ENCODE data around the gene RTP2. TPM values are rescaled to one million over a fixed set of nuclear protein-coding genes. Genes with fewer than 3 reads are reported as not detected.

The RTP2 gene
- total and polyA plus RNA-seq, 3 donors from 2014 or later: 0.37 to 0.79 (median 0.71) TPM

DNA sequence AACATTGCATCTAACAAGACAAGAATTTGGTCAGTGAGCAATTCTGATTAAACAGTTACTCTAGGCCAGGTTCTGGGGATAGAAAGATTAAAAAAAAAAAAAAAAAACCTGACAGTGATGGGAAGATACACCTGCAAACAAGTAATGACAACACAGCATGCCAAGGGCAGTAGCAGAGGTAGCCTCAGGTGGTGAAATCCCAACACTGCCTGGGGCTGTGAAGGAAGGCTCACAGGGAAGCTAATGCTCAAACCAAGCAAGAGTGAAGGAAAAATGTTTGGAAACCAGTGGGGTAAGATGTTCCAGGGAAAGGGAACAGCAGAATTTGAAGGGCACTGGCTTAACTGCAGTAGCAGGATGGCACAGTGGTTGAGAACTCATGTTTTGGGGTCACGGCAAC, 8.9 kb downstream of the RTP2 start:
- H3K27ac ChIP-seq: no peak overlapping the region
- WGBS, 2 donors: 82 to 92% methylated on average over 1 of the region's 1 CpG
- no peak for TF ChIP-seq POLR2A (IDR thresholded peaks at IDR 0.05)
- TF ChIP-seq, protein P1, sequence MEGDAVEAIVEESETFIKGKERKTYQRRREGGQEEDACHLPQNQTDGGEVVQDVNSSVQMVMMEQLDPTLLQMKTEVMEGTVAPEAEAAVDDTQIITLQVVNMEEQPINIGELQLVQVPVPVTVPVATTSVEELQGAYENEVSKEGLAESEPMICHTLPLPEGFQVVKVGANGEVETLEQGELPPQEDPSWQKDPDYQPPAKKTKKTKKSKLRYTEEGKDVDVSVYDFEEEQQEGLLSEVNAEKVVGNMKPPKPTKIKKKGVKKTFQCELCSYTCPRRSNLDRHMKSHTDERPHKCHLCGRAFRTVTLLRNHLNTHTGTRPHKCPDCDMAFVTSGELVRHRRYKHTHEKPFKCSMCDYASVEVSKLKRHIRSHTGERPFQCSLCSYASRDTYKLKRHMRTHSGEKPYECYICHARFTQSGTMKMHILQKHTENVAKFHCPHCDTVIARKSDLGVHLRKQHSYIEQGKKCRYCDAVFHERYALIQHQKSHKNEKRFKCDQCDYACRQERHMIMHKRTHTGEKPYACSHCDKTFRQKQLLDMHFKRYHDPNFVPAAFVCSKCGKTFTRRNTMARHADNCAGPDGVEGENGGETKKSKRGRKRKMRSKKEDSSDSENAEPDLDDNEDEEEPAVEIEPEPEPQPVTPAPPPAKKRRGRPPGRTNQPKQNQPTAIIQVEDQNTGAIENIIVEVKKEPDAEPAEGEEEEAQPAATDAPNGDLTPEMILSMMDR (IDR thresholded peaks at IDR 0.05): no peak
- H3K36me3 ChIP-seq (ENCODE audit: low read depth, missing control alignments): no peaks in the 10 kb centered on the region
- H3K27me3 ChIP-seq: no peaks in the 10 kb centered on the region
- intact Hi-C loops (cut with DNase I; ENCODE audit: low total_unique reads): no loop called here
- no peaks in the 10 kb centered on the region for H3K4me1 ChIP-seq
- H3K4me3 ChIP-seq: no peak overlapping the region
- no peaks in the 10 kb centered on the region for H3K9me3 ChIP-seq
- DNase-seq: no peak

DNA sequence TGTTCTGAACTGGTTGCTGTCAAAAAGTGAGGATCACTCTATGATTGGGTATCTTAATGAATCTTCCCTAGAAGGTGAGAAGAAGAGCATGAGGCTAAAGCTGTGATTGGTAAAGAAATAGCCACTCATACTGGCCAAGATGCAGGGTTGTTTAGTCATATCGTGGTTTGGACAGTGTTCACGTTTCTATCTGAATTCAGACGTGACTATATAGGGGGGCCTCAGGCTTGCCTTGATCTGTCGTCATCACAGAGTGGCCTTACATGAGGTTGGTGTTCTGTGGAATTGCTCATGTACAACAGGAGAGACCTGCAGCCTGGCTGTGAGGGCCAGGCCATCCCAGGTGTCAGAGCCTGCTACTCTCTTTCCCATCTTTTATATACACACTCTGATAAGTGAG, 12.4 kb downstream of the RTP2 start:
- H3K4me3 ChIP-seq: no peak overlapping the region

DNA sequence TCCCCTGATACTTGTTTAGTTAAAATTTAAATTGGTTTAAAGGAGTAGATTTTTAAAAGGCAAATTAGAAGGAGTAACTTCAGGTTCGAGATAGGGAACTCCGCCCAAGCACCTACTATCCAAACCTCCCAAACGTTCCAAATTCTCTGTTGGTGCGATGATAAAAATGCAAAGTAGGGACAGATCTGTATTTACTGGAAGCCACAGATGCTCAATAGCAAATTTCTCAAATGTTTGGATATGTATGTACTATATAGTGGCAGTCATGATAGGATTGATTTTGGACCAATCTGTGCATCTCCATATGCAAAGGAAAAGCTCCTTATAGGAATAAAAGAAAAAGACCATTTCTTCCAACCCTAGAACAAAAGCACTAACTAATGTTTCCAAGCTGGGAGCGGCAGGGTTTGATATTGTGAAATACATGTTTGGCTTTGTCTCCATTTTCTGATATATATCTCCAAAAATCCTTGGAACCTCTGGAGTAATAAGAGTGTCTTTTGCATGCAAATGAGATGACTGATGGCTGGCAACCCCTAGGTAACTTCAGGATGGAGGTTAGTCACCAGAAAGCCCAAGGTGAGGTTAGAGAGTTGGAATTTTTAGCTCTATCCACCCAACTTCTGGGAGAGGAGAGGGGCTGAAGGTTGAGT, 15.6 kb downstream of the RTP2 start:
- TF ChIP-seq POLR2A (IDR thresholded peaks at IDR 0.05): no peak
- TF ChIP-seq, protein P1 (IDR thresholded peaks at IDR 0.05): no peak
- Histone ChIP-seq H3K27me3 (no peaks in the 10 kb centered on the region), H3K9me3 (no peaks in the 10 kb centered on the region), H3K36me3 (ENCODE audit: low read depth, missing control alignments) (no peaks in the 10 kb centered on the region), H3K4me3 (no peak overlapping the region), H3K4me1 (no peaks in the 10 kb centered on the region), H3K27ac (no peak overlapping the region)
- no peak for DNase-seq
- 88 to 95% methylated on average over 5 of the region's 5 CpGs for WGBS, 2 donors
- intact Hi-C loops (cut with DNase I; ENCODE audit: low total_unique reads): no loop called here

More for the DNA sequence above, 12.4 kb downstream of the RTP2 start:
- H3K27ac ChIP-seq: no peak overlapping the region
- intact Hi-C loops (cut with DNase I; ENCODE audit: low total_unique reads): no loop called here
- no peak for TF ChIP-seq POLR2A (IDR thresholded peaks at IDR 0.05)
- TF ChIP-seq, protein P1 (IDR thresholded peaks at IDR 0.05): no peak
- no peaks in the 10 kb centered on the region for H3K9me3 ChIP-seq
- 70 to 73% methylated on average over 4 of the region's 4 CpGs for WGBS, 2 donors
- no peaks in the 10 kb centered on the region for H3K4me1 ChIP-seq
- no peaks in the 10 kb centered on the region for H3K27me3 ChIP-seq
- no peak for DNase-seq
- no peaks in the 10 kb centered on the region for H3K36me3 ChIP-seq (ENCODE audit: low read depth, missing control alignments)

DNA sequence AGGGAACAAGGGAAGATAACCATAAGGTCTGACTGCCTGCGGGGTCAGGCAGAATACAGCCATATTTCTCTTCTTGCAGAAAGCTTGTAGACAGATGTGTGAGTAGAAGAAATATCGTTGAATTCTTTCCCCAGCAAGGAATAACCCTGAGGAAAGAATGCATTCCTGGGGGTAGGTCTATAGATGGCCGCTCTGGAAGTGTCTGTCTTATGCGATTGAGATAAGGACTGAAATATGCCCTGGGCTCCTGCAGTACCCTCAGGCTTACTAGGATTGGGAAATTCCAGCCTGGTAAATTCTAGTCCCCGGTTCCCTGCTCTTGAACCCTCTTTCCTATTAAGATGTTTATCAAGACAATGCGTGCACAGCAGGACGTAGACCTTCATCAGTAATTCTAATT, 16.4 kb downstream of the RTP2 start:
- DNase-seq: no peak

More for the DNA sequence above, 16.4 kb downstream of the RTP2 start:
- H3K36me3 ChIP-seq (ENCODE audit: low read depth, missing control alignments): no peaks in the 10 kb centered on the region
- no peaks in the 10 kb centered on the region for H3K9me3 ChIP-seq
- intact Hi-C loops (cut with DNase I; ENCODE audit: low total_unique reads): no loop called here
- H3K4me3 ChIP-seq: no peak overlapping the region
- no peaks in the 10 kb centered on the region for H3K4me1 ChIP-seq
- 87 to 94% methylated on average over 7 of the region's 7 CpGs for WGBS, 2 donors
- TF ChIP-seq POLR2A (IDR thresholded peaks at IDR 0.05): no peak
- TF ChIP-seq, protein P1 (IDR thresholded peaks at IDR 0.05): no peak
- no peaks in the 10 kb centered on the region for H3K27me3 ChIP-seq
- no peak overlapping the region for H3K27ac ChIP-seq
